Sigmoid colon (tissue), 7 donors: Measurements from ENCODE around the gene IFT80. TPM values are rescaled to one million over a fixed set of nuclear protein-coding genes. Genes with fewer than 3 reads are reported as not detected.

Experiments
- DNase-seq: peaks from one replicate; pipeline ENCODE4 v3.0.0-alpha.2; 2019
- H3K27ac ChIP-seq, 4 donors: fragments of 200-600 bp; sonication (generic); one replicate each; pipeline ENCODE4 v1.5.1; 2016 to 2019; ENCODE audit warnings: mild to moderate bottlenecking in 1 of 4
- H3K27me3 ChIP-seq, 3 donors: fragments of 200-600 bp; sonication (generic); one replicate each; pipeline ENCODE4 v1.5.1; 2019; ENCODE audit warnings: mild to moderate bottlenecking in 1 of 3
- H3K36me3 ChIP-seq, 4 donors: fragments of 200-600 bp; sonication (generic); one replicate each; pipeline ENCODE4 v1.5.1; 2016 to 2019
- H3K4me1 ChIP-seq, 4 donors: fragments of 200-600 bp; sonication (generic); one replicate each; pipeline ENCODE4 v1.5.1; 2017 to 2019
- H3K4me3 ChIP-seq, 4 donors: fragments of 200-600 bp; sonication (generic); one replicate each; pipeline ENCODE4 v1.5.1; 2017 to 2019; ENCODE audit warnings: mild to moderate bottlenecking in 2 of 4, moderate library complexity in 1 of 4
- H3K9me3 ChIP-seq, 4 donors: fragments of 200-600 bp in 3 of 4; sonication (generic) in 3 of 4; one replicate each; pipeline versions ENCODE4 v1.5.1 to v1.6.1; 2013 to 2019
- EP300 ChIP-seq, 4 donors: sonication (generic); formaldehyde crosslinking; IDR thresholded peaks; one replicate each; pipeline ENCODE4 v1.6.1; 2017; ENCODE audit warnings: antibody characterized with exemption in 4 of 4
- POLR2A ChIP-seq, 2 donors: fragments of 450-650 bp; IDR thresholded peaks; one replicate each; pipeline ENCODE4 v1.6.1; 2016; ENCODE audit warnings: antibody characterized with exemption in 2 of 2, mild to moderate bottlenecking in 2 of 2, moderate library complexity in 2 of 2
- POLR2AphosphoS5 ChIP-seq, 4 donors: sonication (generic); formaldehyde crosslinking; IDR thresholded peaks; one replicate each; pipeline ENCODE4 v1.6.1; 2017; ENCODE audit warnings: antibody characterized with exemption in 4 of 4
- WGBS, 2 donors: extraction: QIAGEN DNeasy Blood & Tissue Kit; methylation state at CpG; one replicate each; pipeline ENCODE4 v1.1.7; 2013; 5-methylcytosine and 5-hydroxymethylcytosine counted together
- intact Hi-C: fragments of 100-400 bp; cut with DNase I; formaldehyde crosslinking; loops from one replicate; pipeline ENCODE4 v1.15.1; 2023
- polyA plus RNA-seq, 3 donors: library from polyadenylated mRNA; stranded (reverse); fragments of 200-250 nt; gene quantifications; one replicate each; pipeline ENCODE4 v1.2.3, GENCODE V29; 2013
- total RNA-seq, 4 donors: library from RNA; depleted of rRNA; stranded (reverse); fragments of >200 nt; gene quantifications; one replicate each; pipeline ENCODE4 v1.1.0, GENCODE V29; 2016
- TF ChIP-seq, protein P1 (sequence below), 4 experiments: fragments of 450-650 bp in 3 of 4; fragments of 200-600 bp in 1 of 4; IDR thresholded peaks; one replicate each; pipeline ENCODE4 v1.5.1; 2016 to 2019; ENCODE audit warnings: antibody characterized with exemption in 4 of 4, mild to moderate bottlenecking in 3 of 4, moderate library complexity in 2 of 4
- donor health status: healthy with polysubstance abuse.
- donor health status: Bipolar disorder and iron deficiency.
- donor health status: healthy.

IFT80 gene
- total and polyA plus RNA-seq, 7 donors, result 5.8 to 22.8 (median 15.0) TPM

DNA sequence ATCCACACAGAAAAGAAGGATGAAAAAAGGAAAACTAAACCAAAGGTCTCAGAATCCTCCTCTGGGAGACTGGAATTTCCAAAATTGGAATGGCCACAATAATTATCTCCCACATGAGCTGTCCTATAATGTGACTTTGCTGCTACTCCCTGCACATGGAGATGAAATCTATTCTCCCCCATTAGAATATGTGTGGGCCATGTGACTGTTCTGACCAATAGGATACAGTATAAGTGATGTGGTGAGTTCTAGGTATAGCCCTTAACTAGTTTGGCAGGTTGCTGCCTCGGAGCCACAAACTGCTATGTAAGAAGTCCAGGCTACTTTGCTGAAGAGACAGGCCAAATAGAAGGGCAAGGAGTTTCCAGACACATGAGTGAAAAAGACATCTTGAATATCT, 45.4 kb upstream of the IFT80 start:
- Histone ChIP-seq H3K4me3 (no peak overlapping the region), H3K9me3 (no peaks in the 10 kb centered on the region), H3K36me3 (no peaks in the 10 kb centered on the region), H3K27me3 (no peaks in the 10 kb centered on the region), H3K27ac (no peak overlapping the region), H3K4me1 (peaks cover 0 to 16% (median 6%) of the 10 kb centered on the region in 4 donors)
- no peak for DNase-seq
- 91 to 96% methylated on average over 1 of the region's 1 CpG for whole genome bisulfite sequencing, 2 donors
- intact Hi-C loops, result no loop called here
- TF ChIP-seq, protein P1, sequence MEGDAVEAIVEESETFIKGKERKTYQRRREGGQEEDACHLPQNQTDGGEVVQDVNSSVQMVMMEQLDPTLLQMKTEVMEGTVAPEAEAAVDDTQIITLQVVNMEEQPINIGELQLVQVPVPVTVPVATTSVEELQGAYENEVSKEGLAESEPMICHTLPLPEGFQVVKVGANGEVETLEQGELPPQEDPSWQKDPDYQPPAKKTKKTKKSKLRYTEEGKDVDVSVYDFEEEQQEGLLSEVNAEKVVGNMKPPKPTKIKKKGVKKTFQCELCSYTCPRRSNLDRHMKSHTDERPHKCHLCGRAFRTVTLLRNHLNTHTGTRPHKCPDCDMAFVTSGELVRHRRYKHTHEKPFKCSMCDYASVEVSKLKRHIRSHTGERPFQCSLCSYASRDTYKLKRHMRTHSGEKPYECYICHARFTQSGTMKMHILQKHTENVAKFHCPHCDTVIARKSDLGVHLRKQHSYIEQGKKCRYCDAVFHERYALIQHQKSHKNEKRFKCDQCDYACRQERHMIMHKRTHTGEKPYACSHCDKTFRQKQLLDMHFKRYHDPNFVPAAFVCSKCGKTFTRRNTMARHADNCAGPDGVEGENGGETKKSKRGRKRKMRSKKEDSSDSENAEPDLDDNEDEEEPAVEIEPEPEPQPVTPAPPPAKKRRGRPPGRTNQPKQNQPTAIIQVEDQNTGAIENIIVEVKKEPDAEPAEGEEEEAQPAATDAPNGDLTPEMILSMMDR (IDR thresholded peaks at IDR 0.05), result no peak
- no peak for TF ChIP-seq EP300 (IDR thresholded peaks at IDR 0.05)
- TF ChIP-seq POLR2AphosphoS5 (IDR thresholded peaks at IDR 0.05), result no peak
- TF ChIP-seq POLR2A (IDR thresholded peaks at IDR 0.05), result no peak

DNA sequence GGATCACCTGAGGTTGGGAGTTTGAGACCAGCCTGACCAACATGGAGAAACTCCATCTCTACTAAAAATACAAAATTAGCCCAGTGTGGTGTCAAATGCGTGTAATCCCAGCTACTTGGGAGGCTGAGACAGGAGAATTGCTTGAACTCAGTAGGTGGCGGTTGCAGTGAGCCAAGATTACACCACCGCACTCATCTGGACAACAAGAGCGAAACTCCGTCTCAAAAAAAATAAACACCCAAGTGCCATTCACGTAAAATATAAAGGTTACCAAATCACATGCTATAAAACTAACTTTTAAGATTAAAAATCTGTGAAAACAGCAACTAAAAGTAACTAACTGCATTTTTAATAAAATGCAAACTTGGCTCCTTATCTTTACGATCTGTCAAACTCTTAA, 41.7 kb upstream of the IFT80 start:
- Histone ChIP-seq H3K36me3 (no peaks in the 10 kb centered on the region), H3K4me3 (no peak overlapping the region), H3K27ac (no peak overlapping the region), H3K9me3 (no peaks in the 10 kb centered on the region), H3K27me3 (no peaks in the 10 kb centered on the region), H3K4me1 (no peaks in the 10 kb centered on the region)
- 95 to 97% methylated on average over 7 of the region's 7 CpGs for WGBS, 2 donors
- TF ChIP-seq POLR2A (IDR thresholded peaks at IDR 0.05) (no peak), EP300 (IDR thresholded peaks at IDR 0.05) (no peak), POLR2AphosphoS5 (IDR thresholded peaks at IDR 0.05) (no peak)
- TF ChIP-seq, protein P1 (IDR thresholded peaks at IDR 0.05), result no peak
- intact Hi-C loops, result no loop called here
- no peak for DNase-seq

DNA sequence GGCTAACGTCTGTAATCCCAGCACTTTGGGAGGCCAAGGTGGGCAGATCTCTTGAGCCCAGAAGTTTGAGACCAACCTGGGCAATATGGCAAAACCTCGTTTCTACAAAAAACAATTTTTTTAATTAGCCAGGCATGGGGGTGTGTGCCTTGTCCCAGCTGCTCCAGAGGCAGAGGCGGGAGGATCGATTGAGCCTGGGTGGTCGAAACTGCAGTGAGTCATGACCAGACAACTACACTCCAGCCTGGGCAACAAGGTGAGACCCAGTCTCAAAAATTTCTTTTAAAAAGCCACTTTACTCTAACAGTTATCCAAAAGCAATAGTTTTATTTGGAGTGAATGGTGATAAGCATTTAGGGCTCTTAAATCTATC, 38.0 kb upstream of the IFT80 start:
- intact Hi-C loops, result no loop called here
- Histone ChIP-seq H3K36me3 (peaks cover 0 to 28% (median 7%) of the 10 kb centered on the region in 4 donors), H3K9me3 (no peaks in the 10 kb centered on the region), H3K27me3 (no peaks in the 10 kb centered on the region), H3K4me3 (no peak overlapping the region), H3K27ac (no peak overlapping the region), H3K4me1 (no peaks in the 10 kb centered on the region)
- WGBS, 2 donors, result 78 to 87% methylated on average over 5 of the region's 5 CpGs
- TF ChIP-seq POLR2AphosphoS5 (IDR thresholded peaks at IDR 0.05) (no peak), POLR2A (IDR thresholded peaks at IDR 0.05) (no peak), EP300 (IDR thresholded peaks at IDR 0.05) (no peak)
- TF ChIP-seq, protein P1 (IDR thresholded peaks at IDR 0.05), result no peak
- DNase-seq, result no peak

DNA sequence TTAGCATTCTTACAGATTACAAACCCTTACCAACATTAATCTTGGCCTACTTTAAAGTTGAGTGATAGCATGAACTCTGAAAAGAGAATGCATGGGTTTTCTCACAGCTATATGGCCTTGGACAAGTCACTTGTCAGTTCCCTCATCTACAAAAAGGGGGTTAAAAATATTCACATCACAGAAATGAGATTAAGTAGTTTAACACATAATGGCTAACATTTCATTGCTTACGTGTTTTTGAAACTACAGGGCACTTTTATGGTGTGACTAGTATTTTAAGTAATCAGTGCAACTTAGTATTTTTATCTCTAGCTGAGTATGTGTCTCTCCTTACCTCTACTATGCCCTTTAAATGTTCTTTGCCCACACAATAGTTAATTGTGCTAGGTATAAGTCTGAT, 36.7 kb upstream of the IFT80 start:
- 87 to 89% methylated on average over 1 of the region's 1 CpG for WGBS, 2 donors
- DNase-seq, result no peak
- intact Hi-C loops, result no loop called here
- TF ChIP-seq, protein P1 (IDR thresholded peaks at IDR 0.05), result no peak
- no peak for TF ChIP-seq EP300 (IDR thresholded peaks at IDR 0.05)
- no peak for TF ChIP-seq POLR2A (IDR thresholded peaks at IDR 0.05)
- no peak for TF ChIP-seq POLR2AphosphoS5 (IDR thresholded peaks at IDR 0.05)
- H3K4me1 ChIP-seq, result no peaks in the 10 kb centered on the region
- no peak overlapping the region for H3K4me3 ChIP-seq
- H3K27ac ChIP-seq, result no peak overlapping the region
- no peaks in the 10 kb centered on the region for H3K9me3 ChIP-seq
- no peaks in the 10 kb centered on the region for H3K27me3 ChIP-seq
- peaks cover 0 to 41% (median 12%) of the 10 kb centered on the region in 4 donors for H3K36me3 ChIP-seq

DNA sequence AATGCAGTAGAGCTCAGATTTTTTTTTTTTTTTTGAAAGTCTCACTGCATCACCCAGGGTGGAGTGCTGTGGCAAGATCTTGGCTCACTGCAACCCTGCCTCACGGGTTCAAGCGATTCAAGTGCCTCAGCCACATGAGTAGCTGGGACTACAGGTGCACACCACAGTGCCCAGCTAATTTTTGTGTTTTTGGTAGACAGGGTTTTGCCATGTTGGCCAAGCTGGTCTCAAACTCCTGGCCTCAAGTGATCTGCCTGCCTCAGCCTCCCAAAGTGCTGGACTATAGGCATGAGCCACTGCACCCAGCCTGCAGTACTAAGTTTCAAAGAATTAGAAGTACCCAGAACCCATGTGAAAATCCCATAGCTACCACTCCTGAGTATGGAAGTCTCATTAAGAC, 36.1 kb upstream of the IFT80 start:
- TF ChIP-seq EP300 (IDR thresholded peaks at IDR 0.05), result no peak
- TF ChIP-seq POLR2AphosphoS5 (IDR thresholded peaks at IDR 0.05), result no peak
- no peak for TF ChIP-seq POLR2A (IDR thresholded peaks at IDR 0.05)
- TF ChIP-seq, protein P1 (IDR thresholded peaks at IDR 0.05), result no peak
- H3K36me3 ChIP-seq, result peaks cover 0 to 47% (median 12%) of the 10 kb centered on the region in 4 donors
- H3K4me1 ChIP-seq, result no peaks in the 10 kb centered on the region
- H3K4me3 ChIP-seq, result no peak overlapping the region
- DNase-seq, result no peak
- 95 to 96% methylated on average over 2 of the region's 2 CpGs for WGBS, 2 donors
- intact Hi-C loops, result no loop called here
- no peaks in the 10 kb centered on the region for H3K9me3 ChIP-seq
- H3K27me3 ChIP-seq, result no peaks in the 10 kb centered on the region
- H3K27ac ChIP-seq, result no peak overlapping the region
